Fibroblast of pulmonary artery (primary cell): ENCODE data around the gene SRSF6.
"Not testable (repeated sequence)": the region's sequence is repeated elsewhere in the genome, so short reads cannot be mapped to it uniquely, and the experiment has no call there.

Experiments used
- DNase-seq: peaks from one replicate; pipeline ENCODE4 v3.0.0-alpha.2; 2010; ENCODE audit warnings: low read depth
- H3K4me3 ChIP-seq: replicated peaks from 2 replicates; pipeline ENCODE4 v1.5.1; 2011; ENCODE audit warnings: low read depth, mild to moderate bottlenecking, control low read depth, low read length, moderate library complexity
- CTCF ChIP-seq: IDR thresholded peaks from 2 replicates; pipeline ENCODE4 v1.5.1; 2011; ENCODE audit warnings: mild to moderate bottlenecking, control low read depth, low read length, inconsistent platforms; ENCODE audit errors: missing control alignments

The SRSF6 gene

GRCh38 chr20:43438578-43439316 is 18.9 kb upstream of the SRSF6 start:
- no peak overlapping the region for H3K4me3 ChIP-seq
- TF ChIP-seq CTCF: no peak

GRCh38 chr20:43440531-43440930 is 17.2 kb upstream of the SRSF6 start:
- DNase-seq: no peak
- H3K4me3 ChIP-seq: no peak overlapping the region
- no peak for TF ChIP-seq CTCF

More at GRCh38 chr20:43438578-43439316, 18.9 kb upstream of the SRSF6 start:
- DNase-seq: no peak

GRCh38 chr20:43442282-43442880 is 15.3 kb upstream of the SRSF6 start:
- H3K4me3 ChIP-seq: no peak overlapping the region
- TF ChIP-seq CTCF: peak; percentile 21
- peak; percentile 30 for DNase-seq

GRCh38 chr20:43444107-43444506 is 13.6 kb upstream of the SRSF6 start:
- no peak overlapping the region for H3K4me3 ChIP-seq
- no peak for TF ChIP-seq CTCF
- DNase-seq: no peak

- DNase-seq: no peak
- no peak for TF ChIP-seq CTCF
- no peak overlapping the region for H3K4me3 ChIP-seq
Measured at GRCh38 chr20:43446361-43446879, 11.3 kb upstream of the SRSF6 start.

GRCh38 chr20:43448431-43448747 is 9.3 kb upstream of the SRSF6 start:
- H3K4me3 ChIP-seq, DNase-seq: not testable (repeated sequence)

- H3K4me3 ChIP-seq: no peak overlapping the region
- peak; percentile 78 for TF ChIP-seq CTCF
- DNase-seq: peak; percentile 58
Measured at GRCh38 chr20:43448748-43449535, 8.8 kb upstream of the SRSF6 start.
